Neural progenitor cell (in vitro differentiated cells): Measurements from ENCODE around the gene HERC2.

Source experiments
- EZH2 ChIP-seq: fragments of 200-600 bp; sonication (generic); IDR thresholded peaks from 2 replicates; pipeline ENCODE4 v1.6.1; 2017; ENCODE audit warnings: antibody characterized with exemption, mild to moderate bottlenecking, moderate library complexity
- TF ChIP-seq, protein P1 (sequence below): fragments of 200-600 bp; sonication (generic); IDR thresholded peaks from 2 replicates; pipeline ENCODE4 v1.5.1; 2017; ENCODE audit warnings: antibody characterized with exemption, mild to moderate bottlenecking

DNA sequence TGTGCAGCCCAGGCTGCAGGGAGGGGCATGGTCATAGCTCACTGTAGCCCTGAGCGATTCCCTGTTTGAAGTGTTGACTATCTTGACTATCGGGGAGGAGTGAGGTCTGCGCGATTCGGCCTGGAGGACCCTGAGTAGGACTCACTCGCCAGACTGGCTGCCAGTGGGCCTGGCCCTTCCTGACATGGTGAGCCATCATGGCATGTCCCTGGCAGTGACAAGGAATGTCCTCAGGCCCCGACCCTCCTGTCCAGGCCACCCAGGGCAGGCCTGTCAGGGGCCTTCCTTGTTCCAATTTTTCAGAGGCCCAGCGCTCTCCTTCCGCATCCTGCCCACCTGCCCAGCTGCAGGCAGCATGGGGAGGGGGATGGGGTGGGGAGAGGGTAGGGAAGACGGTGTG, 217.7 kb downstream of the HERC2 start:
- TF ChIP-seq, protein P1, sequence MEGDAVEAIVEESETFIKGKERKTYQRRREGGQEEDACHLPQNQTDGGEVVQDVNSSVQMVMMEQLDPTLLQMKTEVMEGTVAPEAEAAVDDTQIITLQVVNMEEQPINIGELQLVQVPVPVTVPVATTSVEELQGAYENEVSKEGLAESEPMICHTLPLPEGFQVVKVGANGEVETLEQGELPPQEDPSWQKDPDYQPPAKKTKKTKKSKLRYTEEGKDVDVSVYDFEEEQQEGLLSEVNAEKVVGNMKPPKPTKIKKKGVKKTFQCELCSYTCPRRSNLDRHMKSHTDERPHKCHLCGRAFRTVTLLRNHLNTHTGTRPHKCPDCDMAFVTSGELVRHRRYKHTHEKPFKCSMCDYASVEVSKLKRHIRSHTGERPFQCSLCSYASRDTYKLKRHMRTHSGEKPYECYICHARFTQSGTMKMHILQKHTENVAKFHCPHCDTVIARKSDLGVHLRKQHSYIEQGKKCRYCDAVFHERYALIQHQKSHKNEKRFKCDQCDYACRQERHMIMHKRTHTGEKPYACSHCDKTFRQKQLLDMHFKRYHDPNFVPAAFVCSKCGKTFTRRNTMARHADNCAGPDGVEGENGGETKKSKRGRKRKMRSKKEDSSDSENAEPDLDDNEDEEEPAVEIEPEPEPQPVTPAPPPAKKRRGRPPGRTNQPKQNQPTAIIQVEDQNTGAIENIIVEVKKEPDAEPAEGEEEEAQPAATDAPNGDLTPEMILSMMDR = no peak
- TF ChIP-seq EZH2 = no peak
